HUDEP-2 (cell line): Measurements from ENCODE around the gene SLC25A43.
"Not testable (repeated sequence)": the region's sequence is repeated elsewhere in the genome, so short reads cannot be mapped to it uniquely, and the experiment has no call there.

Experiments used
- DNase-seq, 76 experiments: peaks; one replicate each; lab custom pipeline; 2025; ENCODE audit not compliant: unreplicated experiment in 76 of 76; lab: John Stamatoyannopoulos, UW

The SLC25A43 gene

DNA sequence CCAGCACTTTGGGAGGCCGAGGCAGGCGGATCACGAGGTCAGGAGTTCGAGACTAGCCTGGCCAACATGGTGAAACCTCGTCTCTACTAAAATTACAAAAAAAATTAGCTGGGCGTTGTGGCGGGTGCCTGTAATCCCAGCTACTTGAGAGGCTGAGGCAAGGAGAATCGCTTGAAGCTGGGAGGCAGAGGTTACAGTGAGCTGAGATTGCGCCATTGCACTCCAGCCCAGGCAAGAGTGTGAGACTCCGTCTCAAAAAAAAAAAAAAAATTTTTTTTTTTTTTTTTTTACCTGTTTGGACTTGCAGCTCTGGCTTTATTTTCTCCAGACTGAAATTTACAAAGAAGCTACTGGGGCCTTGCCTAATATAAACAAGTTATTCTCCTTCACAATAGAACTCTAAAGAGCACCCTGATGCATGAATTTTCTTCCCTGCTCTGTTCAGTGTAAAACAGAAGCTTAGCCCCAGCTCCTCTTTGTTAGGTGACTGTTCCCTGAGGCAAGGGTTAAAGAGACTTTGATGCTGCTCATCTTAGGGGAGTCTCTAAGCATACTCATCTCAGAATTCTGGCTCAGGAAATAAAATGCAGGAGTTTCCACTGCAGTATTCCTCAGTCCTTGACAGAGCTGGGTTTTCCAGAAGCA is 94.8 kb downstream of the SLC25A43 start:
- not testable (repeated sequence) for DNase-seq

DNA sequence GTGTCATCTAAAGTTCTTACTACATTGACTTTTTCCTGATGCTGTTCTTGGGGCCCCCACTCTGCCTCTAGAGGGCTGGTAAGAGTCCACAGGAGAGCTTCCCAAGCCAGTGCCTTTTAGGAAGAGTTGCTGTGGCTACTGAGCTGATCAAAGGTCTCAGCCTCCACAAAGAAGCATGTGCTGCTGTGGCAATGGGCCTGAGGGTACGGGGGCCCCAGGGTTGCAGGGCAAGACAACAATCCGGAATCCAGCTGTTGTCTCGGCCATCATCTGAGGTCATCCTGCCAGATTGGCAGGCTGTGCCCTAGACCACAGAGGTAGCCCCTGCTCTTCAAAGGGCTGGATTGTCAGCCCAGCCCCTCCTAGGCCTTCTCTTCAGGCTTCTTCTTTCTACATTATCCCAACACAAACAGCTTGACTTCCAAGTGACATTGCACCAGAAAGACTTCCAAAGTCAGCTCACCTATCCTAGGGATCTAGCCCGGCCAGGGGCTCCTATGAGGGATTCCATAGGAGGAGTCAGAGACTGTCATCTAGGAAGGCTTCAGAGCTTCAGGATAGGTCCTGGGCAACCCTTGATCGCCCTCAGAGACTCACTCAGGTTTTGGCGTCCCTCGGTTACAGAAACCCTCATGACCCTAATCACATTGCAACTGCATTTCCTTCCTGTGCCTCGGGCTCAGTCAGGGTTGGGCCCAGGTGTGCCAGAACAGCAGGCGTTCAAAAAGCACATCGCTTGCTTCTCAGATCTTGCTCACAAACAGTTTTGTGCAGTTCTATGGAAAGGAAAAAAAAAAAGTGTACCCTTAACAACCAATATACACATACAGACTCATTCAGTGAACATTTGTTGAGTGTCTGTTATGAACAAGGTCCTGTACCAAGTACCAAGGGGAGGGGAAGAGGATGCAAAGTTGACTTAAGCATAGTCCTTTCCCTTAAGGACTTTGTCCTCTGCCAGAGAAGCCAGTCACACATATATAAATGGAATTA is 96.9 kb downstream of the SLC25A43 start:
- DNase-seq: no peak

DNA sequence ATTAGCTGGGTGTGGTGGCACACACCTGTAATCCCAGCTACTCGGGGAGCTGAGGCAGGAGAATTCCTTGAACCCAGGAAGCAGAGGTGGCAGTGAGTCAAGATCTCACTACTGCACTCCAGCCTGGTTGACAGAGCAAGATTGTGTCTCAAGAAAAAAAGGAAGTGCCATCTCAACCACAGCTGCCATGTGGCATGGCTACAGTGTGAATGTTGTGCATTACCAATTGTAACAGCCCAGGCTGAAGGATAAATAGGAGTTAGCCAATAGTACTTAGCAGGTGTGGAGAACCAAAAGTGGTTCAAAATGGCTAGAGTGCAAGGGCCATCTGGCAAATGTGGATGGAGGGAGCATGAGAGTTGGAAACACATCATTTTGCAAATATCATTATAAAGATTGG is 98.0 kb downstream of the SLC25A43 start:
- no peak for DNase-seq

DNA sequence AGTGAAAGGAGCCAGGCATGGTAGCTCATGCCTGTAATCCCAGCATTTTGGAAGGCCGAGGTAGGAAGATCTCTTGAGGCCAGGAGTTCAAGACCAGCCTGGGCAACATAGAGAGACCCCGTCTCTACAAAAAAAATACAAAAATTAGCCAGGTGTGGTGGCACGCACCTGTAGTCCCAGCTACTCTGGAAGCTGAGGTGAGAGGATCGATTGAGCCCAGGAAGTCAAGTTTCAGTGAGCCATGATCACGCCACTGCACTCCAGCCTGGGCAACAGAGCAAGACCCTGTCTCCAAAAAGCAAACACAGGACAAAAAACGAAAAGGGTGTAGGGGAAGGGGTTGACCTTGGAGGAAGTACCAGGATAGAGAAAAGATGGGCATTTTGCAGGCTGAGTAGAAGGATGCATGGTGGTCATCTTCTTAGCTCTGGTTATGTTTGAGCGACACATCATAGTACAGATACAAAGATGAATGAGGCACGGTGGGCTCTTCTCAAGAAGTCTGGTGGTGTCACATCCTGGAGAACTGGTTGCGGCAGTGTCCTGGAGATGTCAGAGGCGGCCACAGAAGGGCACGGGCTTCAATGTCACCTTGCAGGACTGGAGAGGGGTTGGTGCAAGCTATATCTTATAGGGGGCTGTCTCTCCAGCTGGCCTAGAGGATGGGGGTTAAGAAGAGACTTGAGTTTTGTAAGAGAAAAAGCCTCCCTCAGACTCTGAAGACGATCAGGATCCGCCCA is 101.1 kb downstream of the SLC25A43 start:
- DNase-seq: no peak

DNA sequence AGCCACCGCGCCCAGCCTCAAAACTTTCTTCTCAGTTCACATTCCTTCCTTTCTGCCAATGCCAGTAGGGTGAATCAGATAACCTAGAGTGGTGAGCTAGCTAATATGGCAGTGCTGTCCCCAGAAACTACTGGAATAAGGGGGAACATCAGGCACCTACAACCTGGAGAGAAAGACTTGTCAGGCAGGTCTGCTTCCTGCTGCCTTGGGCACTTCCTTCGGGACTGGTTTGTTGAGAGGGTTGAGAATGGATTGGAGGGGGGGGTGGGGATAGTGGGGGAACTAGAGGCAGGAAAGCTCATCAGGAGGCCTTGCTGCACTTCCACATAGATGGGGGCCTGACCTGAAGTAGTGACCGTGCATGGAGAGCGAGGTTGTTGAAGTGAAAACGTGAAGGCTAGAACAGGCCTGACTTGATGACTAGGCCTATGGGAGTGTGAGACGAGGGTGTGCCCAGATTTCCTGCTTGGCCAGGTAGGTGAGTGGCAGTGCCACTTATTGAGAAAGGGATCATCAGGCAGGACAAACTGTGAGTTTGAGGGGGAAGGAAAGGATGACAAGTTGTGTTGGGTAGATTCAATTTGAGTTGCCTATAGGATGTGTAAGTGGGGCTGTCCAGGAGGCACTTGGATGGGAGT is 102.5 kb downstream of the SLC25A43 start:
- no peak for DNase-seq

DNA sequence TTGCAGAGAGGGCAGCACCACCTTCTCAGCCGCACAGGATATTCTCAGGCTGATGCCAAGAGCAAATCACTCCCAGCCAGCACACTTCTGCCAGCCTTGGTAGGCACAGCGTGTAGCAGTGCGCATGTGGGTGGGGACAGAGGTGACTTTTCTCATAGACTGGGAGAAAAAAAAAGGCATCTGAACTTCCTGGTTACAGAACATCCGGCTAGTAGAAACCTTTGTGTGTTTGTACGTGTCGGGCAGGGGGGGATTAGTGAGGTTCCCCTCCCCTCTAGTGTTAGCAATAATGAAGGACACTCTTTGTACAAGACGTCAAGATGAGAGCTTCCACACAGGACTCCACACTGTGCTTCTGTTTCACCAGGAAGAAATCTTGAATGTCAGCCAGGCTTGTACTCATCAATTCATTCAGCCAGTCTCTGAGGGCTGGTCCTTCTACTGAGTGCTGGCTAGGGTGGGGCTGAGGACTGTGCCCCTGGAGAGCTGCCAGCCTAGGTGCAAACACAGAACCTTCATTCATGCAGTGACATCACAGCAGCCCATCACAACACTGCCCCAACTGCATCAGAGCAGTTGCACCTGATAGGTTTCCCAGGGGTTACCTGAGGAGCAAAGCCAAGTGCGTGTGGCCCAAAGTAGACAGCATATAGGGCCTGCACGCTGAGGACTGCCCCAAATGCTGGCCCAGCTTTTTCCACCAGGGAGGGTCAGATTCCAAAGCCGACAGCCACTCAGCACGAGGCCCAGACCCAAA is 103.8 kb downstream of the SLC25A43 start:
- no peak for DNase-seq

DNA sequence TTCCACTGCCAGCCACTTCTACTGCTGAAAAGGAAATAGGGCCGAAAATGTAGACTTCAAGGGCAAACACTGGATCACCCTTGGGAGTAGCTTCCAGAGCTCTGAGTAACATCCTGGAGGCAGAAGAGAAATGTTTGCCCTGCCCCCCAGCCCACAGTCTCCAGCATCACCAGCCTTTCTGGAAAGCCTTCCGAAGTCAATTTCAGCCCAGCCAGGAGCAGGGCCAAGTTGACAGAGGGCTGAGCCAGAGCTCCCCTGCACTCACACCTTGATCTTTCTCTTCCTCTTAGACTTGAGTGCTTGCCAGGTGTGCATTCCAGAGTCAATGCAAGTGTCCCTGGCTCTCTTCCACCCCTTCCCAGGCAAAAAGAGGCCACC is 104.3 kb downstream of the SLC25A43 start:
- no peak for DNase-seq
